Kidney (tissue), 14 donors: ENCODE results near the gene VPS37D. TPM values are rescaled to one million over a fixed set of nuclear protein-coding genes. Genes with fewer than 3 reads are reported as not detected.
A peak's percentile ranks its signal among the peaks of the same experiment; 100 is the strongest.

Experiments
- DNase-seq, 5 donors: peaks; one replicate each; pipeline ENCODE4 v3.0.0-alpha.2; 2013 to 2020
- FAIRE-seq: peaks from 2 replicates; lab custom pipeline; 2012; peaks lifted over from hg19 to GRCh38; lab: Jason Lieb, UNC
- H3K27ac ChIP-seq, 2 donors: one replicate each; pipeline ENCODE4 v1.7.0; 2013; ENCODE audit warnings: low read depth in 2 of 2, low read length in 2 of 2, inconsistent platforms in 1 of 2
- H3K27me3 ChIP-seq: one replicate; pipeline ENCODE4 v1.7.1; 2013; ENCODE audit warnings: low read length, inconsistent platforms; ENCODE audit not compliant: control insufficient read depth, insufficient read depth
- H3K36me3 ChIP-seq, 3 donors: one replicate each; pipeline versions ENCODE4 v1.7.0 to v1.7.1; 2013; ENCODE audit warnings: low read length in 3 of 3, control low read depth in 1 of 3, inconsistent platforms in 1 of 3; ENCODE audit not compliant: insufficient read depth in 3 of 3, control insufficient read depth in 2 of 3
- H3K4me1 ChIP-seq, 3 donors: one replicate each; pipeline versions ENCODE4 v1.7.0 to v1.7.1; 2013; ENCODE audit warnings: low read length in 3 of 3, inconsistent platforms in 1 of 3, low read depth in 1 of 3; ENCODE audit not compliant: control insufficient read depth in 2 of 3, insufficient read depth in 2 of 3
- H3K4me3 ChIP-seq, 3 donors: one replicate each; pipeline versions ENCODE4 v1.7.0 to v1.8.1; 2013; ENCODE audit warnings: low read length in 3 of 3, control low read depth in 1 of 3, inconsistent platforms in 1 of 3
- H3K9ac ChIP-seq, 3 donors: one replicate each; pipeline versions ENCODE4 v1.7.0 to v1.7.1; 2013; ENCODE audit warnings: low read length in 3 of 3, control low read depth in 1 of 3, inconsistent platforms in 1 of 3
- H3K9me3 ChIP-seq, 3 donors: one replicate each; pipeline versions ENCODE4 v1.7.0 to v1.7.1; 2013; ENCODE audit warnings: low read length in 3 of 3, control low read depth in 1 of 3, inconsistent platforms in 1 of 3; ENCODE audit not compliant: control insufficient read depth in 2 of 3, insufficient read depth in 1 of 3
- intact Hi-C: fragments of 100-400 bp; cut with DNase I; formaldehyde crosslinking; loops from one replicate; pipeline ENCODE4 v1.11.1; 2022
- polyA plus RNA-seq: library from polyadenylated mRNA; stranded (reverse); fragments of 350-450 nt; fragmentation: Illumina TruSeq; extraction: RNeasy Lipid Tissue Mini Kit (QIAGEN cat#74804); gene quantifications from one replicate; pipeline ENCODE4 v1.2.3, GENCODE V29; 2014; ENCODE audit warnings: low read depth, low replicate concordance; ENCODE audit not compliant: insufficient read depth
- total RNA-seq: library from RNA; stranded (reverse); fragmentation: NEBNext Ultra II Directional; extraction: Animal tissue kit (Norgen Biotek cat#: 25700); gene quantifications from one replicate; pipeline ENCODE4 v1.2.1, GENCODE V29; 2021
- TF ChIP-seq, protein P1 (sequence below): IDR thresholded peaks from 3 replicates; pipeline ENCODE4 v1.5.1; 2012; ENCODE audit warnings: mild to moderate bottlenecking, moderate library complexity, borderline replicate concordance; ENCODE audit not compliant: insufficient read depth; ENCODE audit errors: extremely low read depth
- donor health status: control.
- donor health status: control.
- donor health status: control.
- donor health status: control.
- donor health status: control.
- donor health status: DM: yes; HTN: yes; CAD: no.
- donor health status: Normal renal cell carcinoma (clear cell type).

VPS37D gene
- total and polyA plus RNA-seq, 2 donors from 2014 or later, result 13.2 to 19.3 TPM

GRCh38 chr7:73717025-73717807, 49.6 kb downstream of the VPS37D start:
- TF ChIP-seq, protein P1, sequence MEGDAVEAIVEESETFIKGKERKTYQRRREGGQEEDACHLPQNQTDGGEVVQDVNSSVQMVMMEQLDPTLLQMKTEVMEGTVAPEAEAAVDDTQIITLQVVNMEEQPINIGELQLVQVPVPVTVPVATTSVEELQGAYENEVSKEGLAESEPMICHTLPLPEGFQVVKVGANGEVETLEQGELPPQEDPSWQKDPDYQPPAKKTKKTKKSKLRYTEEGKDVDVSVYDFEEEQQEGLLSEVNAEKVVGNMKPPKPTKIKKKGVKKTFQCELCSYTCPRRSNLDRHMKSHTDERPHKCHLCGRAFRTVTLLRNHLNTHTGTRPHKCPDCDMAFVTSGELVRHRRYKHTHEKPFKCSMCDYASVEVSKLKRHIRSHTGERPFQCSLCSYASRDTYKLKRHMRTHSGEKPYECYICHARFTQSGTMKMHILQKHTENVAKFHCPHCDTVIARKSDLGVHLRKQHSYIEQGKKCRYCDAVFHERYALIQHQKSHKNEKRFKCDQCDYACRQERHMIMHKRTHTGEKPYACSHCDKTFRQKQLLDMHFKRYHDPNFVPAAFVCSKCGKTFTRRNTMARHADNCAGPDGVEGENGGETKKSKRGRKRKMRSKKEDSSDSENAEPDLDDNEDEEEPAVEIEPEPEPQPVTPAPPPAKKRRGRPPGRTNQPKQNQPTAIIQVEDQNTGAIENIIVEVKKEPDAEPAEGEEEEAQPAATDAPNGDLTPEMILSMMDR, result no peak
- no peak overlapping the region for H3K27ac ChIP-seq
- H3K9ac ChIP-seq, result no peak overlapping the region
- H3K27me3 ChIP-seq, result no peaks in the 10 kb centered on the region
- intact Hi-C loops, result loop anchor here (5.0 kb wide), 1 partner anchor 110 kb away; no protein-coding TSS in a partner anchor
- H3K4me3 ChIP-seq, result no peak overlapping the region
- no peaks in the 10 kb centered on the region for H3K9me3 ChIP-seq
- no peaks in the 10 kb centered on the region for H3K36me3 ChIP-seq
- FAIRE-seq, result no peak
- H3K4me1 ChIP-seq, result peaks cover 0 to 8% (median 0%) of the 10 kb centered on the region in 3 donors
- DNase-seq, result no peak

- H3K9me3 ChIP-seq, result no peaks in the 10 kb centered on the region
- H3K27ac ChIP-seq, result no peak overlapping the region
- no peak overlapping the region for H3K4me3 ChIP-seq
- no peak for DNase-seq
- H3K36me3 ChIP-seq, result no peaks in the 10 kb centered on the region
- H3K4me1 ChIP-seq, result peaks cover 0 to 8% (median 0%) of the 10 kb centered on the region in 3 donors
- intact Hi-C loops, result loop anchor here (5.0 kb wide), 1 partner anchor 111 kb away; no protein-coding TSS in a partner anchor
- FAIRE-seq, result no peak
- no peak overlapping the region for H3K9ac ChIP-seq
- H3K27me3 ChIP-seq, result no peaks in the 10 kb centered on the region
- TF ChIP-seq, protein P1, result no peak
Observed at GRCh38 chr7:73717991-73718405, 50.4 kb downstream of the VPS37D start.

GRCh38 chr7:73718438-73718881, 50.8 kb downstream of the VPS37D start:
- Histone ChIP-seq H3K9me3 (no peaks in the 10 kb centered on the region), H3K27ac (no peak overlapping the region), H3K36me3 (no peaks in the 10 kb centered on the region), H3K4me3 (peak overlapping the region in 1 of 3 donors; percentile 67), H3K9ac (no peak overlapping the region), H3K27me3 (no peaks in the 10 kb centered on the region), H3K4me1 (peaks cover 0 to 8% (median 0%) of the 10 kb centered on the region in 3 donors)
- intact Hi-C loops, result loop anchor here (5.0 kb wide), 1 partner anchor 111 kb away; no protein-coding TSS in a partner anchor
- FAIRE-seq (no peak), DNase-seq (no peak)
- TF ChIP-seq, protein P1, result no peak
